Spinal cord (tissue), 10 donors: ENCODE data around the gene FIP1L1. TPM values are rescaled to one million over a fixed set of nuclear protein-coding genes. Genes with fewer than 3 reads are reported as not detected.
A peak's percentile ranks its signal among the peaks of the same experiment; 100 is the strongest.

Experiments
- DNase-seq, 6 donors: peaks; one replicate each; pipeline versions ENCODE4 v3.0.0 to v3.0.0-alpha.2; 2013 to 2015; ENCODE audit warnings: low spot score in 6 of 6, low read depth in 4 of 6
- H3K27ac ChIP-seq: one replicate; pipeline ENCODE4 v1.5.1; 2013; ENCODE audit warnings: low read depth, low read length, control low read depth
- H3K27me3 ChIP-seq: one replicate; pipeline ENCODE4 v1.6.1; 2013; ENCODE audit warnings: low read length; ENCODE audit not compliant: control insufficient read depth, insufficient read depth
- H3K36me3 ChIP-seq: one replicate; pipeline ENCODE4 v1.6.1; 2013; ENCODE audit warnings: low read length; ENCODE audit not compliant: control insufficient read depth, insufficient read depth
- H3K4me1 ChIP-seq: one replicate; pipeline ENCODE4 v1.6.1; 2013; ENCODE audit warnings: low read length; ENCODE audit not compliant: control insufficient read depth, insufficient read depth
- H3K4me3 ChIP-seq: one replicate; pipeline ENCODE4 v1.5.1; 2013; ENCODE audit warnings: low read depth, low read length, control low read depth
- H3K9me3 ChIP-seq: one replicate; pipeline ENCODE4 v1.6.1; 2013; ENCODE audit warnings: low read length; ENCODE audit not compliant: control insufficient read depth, insufficient read depth
- WGBS: methylation state at CpG from one replicate; pipeline ENCODE4 v1.1.5; 2013; ENCODE audit warnings: missing lambda C conversion rate; ENCODE audit not compliant: insufficient coverage; 5-methylcytosine and 5-hydroxymethylcytosine counted together
- polyA plus RNA-seq, 2 donors: library from polyadenylated mRNA; unstranded; fragments of 120-200 nt; gene quantifications; one replicate each; pipeline ENCODE4 v1.2.1, GENCODE V29; 2013; ENCODE audit not compliant: insufficient read length in 2 of 2
- total RNA-seq, 2 donors: library from RNA; depleted of rRNA in 1 of 2; stranded (reverse); fragments of 120-200 nt in 1 of 2; fragments of >200 nt in 1 of 2; gene quantifications; one replicate each; pipeline versions ENCODE4 v1.2.3 to v1.2.4, GENCODE V29; 2013 to 2014
- donor health status: healthy.

Gene FIP1L1
- total and polyA plus RNA-seq, 4 donors, result 66.0 to 74.4 (median 68.1) TPM

DNA sequence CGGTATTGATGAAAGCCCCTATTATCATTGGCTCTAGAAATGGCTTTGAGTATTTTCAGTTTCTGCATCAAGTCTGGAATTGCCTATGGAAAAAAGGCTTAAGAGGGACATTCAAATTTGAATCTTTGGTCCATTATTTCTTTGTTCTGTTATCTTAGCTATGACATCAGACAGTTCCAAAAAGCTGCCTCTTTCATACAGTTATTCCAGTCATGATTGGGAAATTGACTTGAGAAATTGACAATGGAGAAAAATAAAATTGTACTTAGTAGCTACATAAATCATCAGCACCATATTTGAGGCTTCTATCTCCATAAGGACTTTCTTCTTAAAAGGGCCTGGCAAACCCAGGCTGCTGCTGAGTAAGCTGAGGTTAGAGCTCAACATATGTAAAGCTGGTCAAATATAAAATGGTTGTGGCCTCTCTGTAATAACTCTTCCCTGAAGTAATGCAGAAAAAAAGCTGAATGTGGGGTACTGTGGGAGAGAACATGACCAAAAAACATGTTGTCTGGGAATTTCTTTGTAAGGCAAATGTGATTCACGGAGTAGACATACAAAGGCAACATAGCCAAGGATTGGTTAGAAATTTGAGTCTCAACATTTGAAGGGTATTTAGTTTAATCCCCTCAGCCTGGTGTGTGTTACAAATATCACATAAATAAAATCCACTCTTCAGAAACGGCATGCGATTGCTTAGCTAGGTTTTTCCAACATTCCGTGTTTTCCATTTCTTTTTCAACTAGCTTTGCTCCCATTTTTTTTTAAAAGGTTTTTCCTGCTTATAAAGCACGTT, 112.9 kb downstream of the FIP1L1 start:
- Histone ChIP-seq H3K9me3 (no peaks in the 10 kb centered on the region), H3K4me3 (no peak overlapping the region), H3K27ac (no peak overlapping the region), H3K36me3 (peaks cover 3% of the 10 kb centered on the region), H3K27me3 (no peaks in the 10 kb centered on the region), H3K4me1 (no peaks in the 10 kb centered on the region)
- no peak for DNase-seq
- WGBS, result no CpG with 5 or more reads among the region's 6 CpGs

DNA sequence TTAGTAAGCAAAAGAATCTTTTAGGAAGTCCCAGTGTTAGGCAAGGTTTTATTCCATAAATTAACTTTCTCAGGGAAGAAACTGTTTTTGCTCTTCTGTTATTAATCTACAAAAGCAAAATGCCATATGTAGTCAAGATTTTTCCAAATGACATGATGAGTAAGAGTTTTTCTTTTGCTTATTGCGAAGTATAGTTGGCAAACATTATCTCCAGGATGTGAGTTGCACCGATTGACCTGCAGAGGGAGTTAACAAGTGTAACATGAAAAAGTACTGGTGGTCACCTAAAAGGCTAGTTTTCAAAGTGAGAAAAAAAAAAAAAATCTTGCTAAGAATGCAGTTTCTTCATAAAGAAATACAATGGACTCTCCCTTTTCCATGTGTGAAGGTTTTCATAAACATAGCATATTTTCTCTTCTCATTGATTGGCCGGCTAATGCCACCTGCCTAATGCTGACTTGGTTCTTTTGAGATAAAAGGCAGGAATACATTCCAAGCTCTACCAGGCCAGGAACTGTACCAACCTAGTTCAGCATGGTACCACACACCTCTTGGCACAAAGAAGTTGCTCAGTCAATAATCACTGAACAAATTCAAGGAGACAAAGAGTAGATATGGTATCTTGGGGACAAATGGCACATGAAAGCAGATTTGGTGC, 113.7 kb downstream of the FIP1L1 start:
- DNase-seq, result peak in 3 of 6 donors; percentile 22 to 61 (median 48)
- Histone ChIP-seq H3K4me1 (no peaks in the 10 kb centered on the region), H3K4me3 (no peak overlapping the region), H3K27me3 (no peaks in the 10 kb centered on the region), H3K36me3 (peaks cover 3% of the 10 kb centered on the region), H3K9me3 (no peaks in the 10 kb centered on the region), H3K27ac (no peak overlapping the region)
- WGBS, result 56% methylated on average over 1 of the region's 3 CpGs

DNA sequence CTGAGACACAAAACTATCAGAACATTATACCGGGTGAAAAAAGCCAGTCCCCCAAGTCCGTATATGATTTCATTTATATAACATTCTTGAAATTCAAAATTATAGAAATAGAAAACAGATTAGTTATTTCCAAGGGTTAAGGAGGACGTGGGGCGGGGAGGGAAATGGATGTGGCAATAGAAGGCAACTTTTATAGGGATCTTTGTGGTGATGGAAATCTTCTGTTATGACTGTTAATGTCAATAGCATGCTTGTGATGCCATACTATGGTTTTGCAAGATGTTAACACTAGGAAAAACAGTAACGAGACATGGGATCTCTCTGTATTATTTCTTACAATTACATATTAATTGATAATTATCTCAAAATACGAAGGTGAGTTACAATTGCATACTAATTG, 117.4 kb downstream of the FIP1L1 start:
- no peak overlapping the region for H3K4me3 ChIP-seq
- no peaks in the 10 kb centered on the region for H3K9me3 ChIP-seq
- H3K27ac ChIP-seq, result no peak overlapping the region
- no peaks in the 10 kb centered on the region for H3K27me3 ChIP-seq
- WGBS, result 94% methylated on average over 2 of the region's 6 CpGs
- no peak for DNase-seq
- H3K36me3 ChIP-seq, result peaks cover 3% of the 10 kb centered on the region
- H3K4me1 ChIP-seq, result peaks cover 5% of the 10 kb centered on the region

DNA sequence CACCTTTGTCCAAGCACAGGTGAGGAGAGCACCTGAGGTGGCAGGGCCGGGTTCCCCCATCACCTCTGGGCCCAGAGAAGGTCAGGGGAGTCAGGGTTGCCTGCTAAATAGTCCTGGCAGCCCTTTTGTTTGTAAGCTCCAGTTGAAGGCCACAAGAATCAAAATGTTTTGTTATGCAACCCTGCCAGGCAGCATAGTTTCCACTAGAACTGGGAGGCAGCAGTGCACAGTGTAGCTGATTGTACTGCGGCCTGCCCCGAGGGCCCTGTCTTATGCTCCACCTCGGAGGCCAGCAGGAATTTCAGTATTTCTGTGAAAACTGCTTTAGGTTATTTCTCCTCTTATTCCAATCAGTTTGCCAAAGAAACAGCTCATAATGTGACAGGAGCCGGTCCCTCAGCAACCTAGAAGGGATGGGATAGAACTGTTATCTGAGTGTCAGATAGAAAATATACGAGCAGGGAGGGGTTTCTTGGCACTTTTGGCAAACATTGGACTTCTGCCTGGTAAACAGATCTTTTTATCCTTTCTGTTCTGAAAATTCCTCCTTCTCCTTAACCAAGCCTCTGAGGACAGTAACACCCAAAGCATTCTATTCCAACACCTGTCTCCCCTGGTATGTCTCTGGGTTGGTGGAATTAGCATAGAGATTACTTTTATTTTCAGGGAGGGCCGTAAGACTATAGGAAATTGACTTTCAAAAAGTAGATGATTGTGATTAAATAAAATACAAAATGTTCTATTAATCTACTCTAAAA, 120.2 kb downstream of the FIP1L1 start:
- H3K4me3 ChIP-seq, result no peak overlapping the region
- peak in 1 of 6 donors; percentile 43 for DNase-seq
- H3K4me1 ChIP-seq, result peaks cover 5% of the 10 kb centered on the region
- H3K27me3 ChIP-seq, result no peaks in the 10 kb centered on the region
- no peaks in the 10 kb centered on the region for H3K9me3 ChIP-seq
- no peaks in the 10 kb centered on the region for H3K36me3 ChIP-seq
- H3K27ac ChIP-seq, result peak overlapping the region; percentile 51
- WGBS, result 36% methylated on average over 3 of the region's 7 CpGs

DNA sequence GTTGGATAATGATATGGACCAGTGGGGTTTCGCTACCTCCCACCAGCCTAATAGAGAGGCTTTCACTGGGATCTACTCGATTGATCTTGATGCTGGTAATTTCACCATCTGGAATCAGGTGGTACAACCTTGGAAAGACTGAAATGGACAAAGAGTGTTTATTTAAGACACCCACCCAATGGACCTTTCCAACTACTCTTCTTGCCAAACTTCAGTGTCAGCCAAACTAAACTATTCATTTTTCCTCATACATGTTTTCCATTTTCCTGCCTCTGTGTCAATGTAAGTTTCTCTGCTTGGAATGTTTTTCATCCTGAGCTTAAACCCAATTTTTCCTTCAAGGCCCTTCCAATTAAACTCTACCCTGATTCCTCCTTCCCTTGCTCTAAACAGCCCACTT, 121.3 kb downstream of the FIP1L1 start:
- no peak for DNase-seq
- Histone ChIP-seq H3K4me3 (no peak overlapping the region), H3K27ac (no peak overlapping the region), H3K4me1 (peaks cover 5% of the 10 kb centered on the region), H3K9me3 (no peaks in the 10 kb centered on the region), H3K27me3 (no peaks in the 10 kb centered on the region), H3K36me3 (no peaks in the 10 kb centered on the region)
- WGBS, result no CpG with 5 or more reads among the region's 2 CpGs

DNA sequence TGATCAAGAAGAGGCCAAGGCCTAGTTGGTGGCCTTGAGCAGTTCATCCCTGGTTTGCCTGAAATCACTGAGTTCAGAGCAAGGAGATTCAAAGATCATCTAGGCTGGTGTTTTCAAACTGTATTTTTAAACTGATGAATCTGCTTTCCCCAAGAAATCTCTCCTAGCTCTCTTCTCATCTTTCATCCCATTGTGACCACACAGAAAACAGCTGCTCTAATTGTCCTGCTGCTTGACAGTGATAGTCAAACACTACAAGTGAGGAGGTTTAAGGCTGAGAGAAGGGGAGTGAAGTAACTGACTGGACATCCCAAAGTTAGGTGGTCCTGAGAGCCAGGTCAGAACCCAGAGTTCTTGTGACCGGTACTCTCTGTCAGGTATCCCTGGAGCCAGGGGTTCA, 122.3 kb downstream of the FIP1L1 start:
- no peak for DNase-seq
- H3K27ac ChIP-seq, result no peak overlapping the region
- no peaks in the 10 kb centered on the region for H3K27me3 ChIP-seq
- 94% methylated on average over 1 of the region's 1 CpG for WGBS
- peaks cover 5% of the 10 kb centered on the region for H3K4me1 ChIP-seq
- no peaks in the 10 kb centered on the region for H3K36me3 ChIP-seq
- H3K4me3 ChIP-seq, result no peak overlapping the region
- no peaks in the 10 kb centered on the region for H3K9me3 ChIP-seq

DNA sequence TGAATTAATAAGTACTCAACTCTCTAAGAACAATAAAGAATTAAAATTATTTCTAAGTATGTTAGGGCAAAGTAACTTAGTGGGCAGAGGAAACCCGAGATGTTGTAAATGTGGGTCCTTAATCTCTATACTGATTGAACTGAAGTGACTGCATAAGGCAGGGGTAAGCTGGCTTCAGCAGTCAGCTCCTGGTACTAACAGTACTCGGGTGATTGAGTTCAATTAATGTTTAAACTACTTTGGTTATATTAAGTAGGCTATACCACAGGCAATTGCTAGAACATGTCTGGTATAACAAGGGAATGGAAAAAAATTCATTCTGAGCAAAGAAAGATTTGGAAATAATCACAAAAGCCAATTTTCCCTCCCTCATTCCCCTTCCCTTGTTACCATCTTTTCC, 123.1 kb downstream of the FIP1L1 start:
- H3K4me3 ChIP-seq, result no peak overlapping the region
- peaks cover 5% of the 10 kb centered on the region for H3K4me1 ChIP-seq
- H3K36me3 ChIP-seq, result no peaks in the 10 kb centered on the region
- 91% methylated on average over 1 of the region's 2 CpGs for WGBS
- H3K27ac ChIP-seq, result no peak overlapping the region
- DNase-seq, result no peak
- H3K9me3 ChIP-seq, result no peaks in the 10 kb centered on the region
- no peaks in the 10 kb centered on the region for H3K27me3 ChIP-seq

DNA sequence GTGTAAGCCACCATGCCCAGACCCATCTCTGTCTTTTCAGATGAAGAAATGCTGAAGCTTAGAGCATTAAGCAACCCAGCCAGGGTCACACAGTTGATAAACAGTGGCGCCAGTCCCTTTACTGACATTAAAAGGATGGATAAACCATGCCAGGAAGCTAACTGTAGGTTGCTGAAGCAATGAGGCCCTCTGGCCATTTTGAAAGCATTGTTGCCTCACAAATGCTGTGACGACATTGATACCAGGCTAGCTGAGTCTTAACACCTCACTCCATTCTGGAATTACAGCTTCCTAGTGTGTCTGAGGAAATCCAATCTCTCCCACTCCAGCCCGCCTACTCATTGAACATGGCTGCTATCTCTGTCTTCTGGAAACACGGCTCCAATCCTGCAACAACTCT, 124.1 kb downstream of the FIP1L1 start:
- Histone ChIP-seq H3K27me3 (no peaks in the 10 kb centered on the region), H3K9me3 (no peaks in the 10 kb centered on the region), H3K36me3 (no peaks in the 10 kb centered on the region), H3K4me1 (peaks cover 5% of the 10 kb centered on the region), H3K27ac (no peak overlapping the region), H3K4me3 (no peak overlapping the region)
- DNase-seq, result no peak
- 94% methylated on average over 4 of the region's 4 CpGs for WGBS

DNA sequence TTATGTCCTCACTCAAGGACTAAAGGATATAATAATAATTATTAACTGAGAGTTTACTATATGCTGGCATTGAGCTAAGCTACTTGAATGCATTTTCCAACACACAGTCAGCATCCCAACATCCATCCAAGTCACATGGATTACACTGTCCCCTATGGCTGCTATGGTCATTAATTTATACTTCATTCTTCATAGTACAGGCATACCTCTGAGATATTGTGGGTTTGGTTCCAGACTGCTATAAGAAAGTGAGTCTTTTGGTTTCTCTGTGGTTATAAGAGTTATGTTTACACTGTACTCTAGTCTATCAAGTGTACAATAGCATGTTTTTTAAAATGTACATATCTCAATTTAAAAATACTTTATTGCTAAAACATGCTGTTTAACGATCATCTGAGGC, 124.7 kb downstream of the FIP1L1 start:
- Histone ChIP-seq H3K4me1 (peaks cover 5% of the 10 kb centered on the region), H3K27me3 (no peaks in the 10 kb centered on the region), H3K4me3 (no peak overlapping the region), H3K27ac (no peak overlapping the region), H3K36me3 (no peaks in the 10 kb centered on the region), H3K9me3 (no peaks in the 10 kb centered on the region)
- no peak for DNase-seq
- 80% methylated on average over 1 of the region's 1 CpG for whole genome bisulfite sequencing
